AG09309 (cell line): ENCODE measurements around the gene APBB1.

ENCODE experiments used
- DNase-seq: peaks from one replicate; pipeline ENCODE4 v3.0.0-alpha.2; 2010; ENCODE audit warnings: low read depth
- H3K4me3 ChIP-seq: 2 replicates; pipeline ENCODE4 v1.5.1; 2011; ENCODE audit warnings: mild to moderate bottlenecking, low read depth, low read length, moderate library complexity; ENCODE audit not compliant: control insufficient read depth
- CTCF ChIP-seq: IDR thresholded peaks from 2 replicates; pipeline ENCODE4 v1.5.1; 2011; ENCODE audit warnings: mild to moderate bottlenecking, low read depth, low read length, inconsistent platforms; ENCODE audit not compliant: insufficient read depth, control insufficient read depth; ENCODE audit errors: missing control alignments

The APBB1 gene

GRCh38 chr11:6356503-6357055 is 62.3 kb downstream of the APBB1 start:
- TF ChIP-seq CTCF = no peak
- no peak for DNase-seq
- H3K4me3 ChIP-seq = no peak overlapping the region

GRCh38 chr11:6354651-6355485 is 64.0 kb downstream of the APBB1 start:
- DNase-seq = no peak
- no peak for TF ChIP-seq CTCF
- no peak overlapping the region for H3K4me3 ChIP-seq

GRCh38 chr11:6353367-6353987 is 65.4 kb downstream of the APBB1 start:
- no peak overlapping the region for H3K4me3 ChIP-seq
- peak; percentile 95 for TF ChIP-seq CTCF
- DNase-seq = no peak

GRCh38 chr11:6351782-6352382 is 67.0 kb downstream of the APBB1 start:
- TF ChIP-seq CTCF = no peak

GRCh38 chr11:6350486-6350885 is 68.4 kb downstream of the APBB1 start:
- no peak overlapping the region for H3K4me3 ChIP-seq
- no peak for DNase-seq
- TF ChIP-seq CTCF = no peak

More at GRCh38 chr11:6351782-6352382, 67.0 kb downstream of the APBB1 start:
- no peak overlapping the region for H3K4me3 ChIP-seq
- DNase-seq = no peak

- no peak for DNase-seq
- TF ChIP-seq CTCF = no peak
- no peak overlapping the region for H3K4me3 ChIP-seq
These were observed 68.9 kb downstream of the APBB1 start for GRCh38 chr11:6350043-6350442.
